H9 (cell line): Measurements from ENCODE around the gene ITGBL1. TPM values are rescaled to one million over a fixed set of nuclear protein-coding genes. Genes with fewer than 3 reads are reported as not detected.

ENCODE experiments used
- DNase-seq: peaks from one replicate; pipeline ENCODE4 v3.0.0-alpha.2; 2017
- H2AFZ ChIP-seq: one replicate; pipeline ENCODE4 v1.6.1; 2013; ENCODE audit warnings: mild to moderate bottlenecking, low read length, control low read depth, moderate library complexity
- H2AK5ac ChIP-seq: 2 replicates; pipeline ENCODE4 v1.6.1; 2013; ENCODE audit warnings: low read length, control low read depth, mixed read lengths; ENCODE audit not compliant: insufficient read length
- H2BK120ac ChIP-seq: one replicate; pipeline ENCODE4 v1.6.1; 2013; ENCODE audit warnings: low read depth, mild to moderate bottlenecking, low read length, control low read depth, inconsistent platforms; ENCODE audit not compliant: poor library complexity, severe bottlenecking
- H2BK12ac ChIP-seq: 2 replicates; pipeline ENCODE4 v1.6.1; 2013; ENCODE audit warnings: low read length, control low read depth, mixed read lengths, low read depth; ENCODE audit not compliant: insufficient read length
- H2BK15ac ChIP-seq: 2 replicates; pipeline ENCODE4 v1.6.1; 2013; ENCODE audit warnings: low read depth, low read length, control low read depth
- H2BK20ac ChIP-seq: one replicate; pipeline ENCODE4 v1.6.1; 2013; ENCODE audit warnings: low read depth, mild to moderate bottlenecking, low read length, control low read depth, inconsistent platforms; ENCODE audit not compliant: poor library complexity, severe bottlenecking
- H2BK5ac ChIP-seq: 2 replicates; pipeline ENCODE4 v1.6.1; 2013; ENCODE audit warnings: low read length, control low read depth, mixed read lengths; ENCODE audit not compliant: insufficient read length
- H3K14ac ChIP-seq: 2 replicates; pipeline ENCODE4 v1.6.1; 2013; ENCODE audit warnings: low read length, control low read depth; ENCODE audit not compliant: insufficient read depth
- H3K18ac ChIP-seq: 2 replicates; pipeline ENCODE4 v1.6.1; 2013; ENCODE audit warnings: low read depth, mild to moderate bottlenecking, mixed read lengths, low read length, control low read depth; ENCODE audit not compliant: insufficient read length
- H3K23ac ChIP-seq: 2 replicates; pipeline ENCODE4 v1.6.1; 2013; ENCODE audit warnings: low read length, control low read depth, mixed read lengths, low read depth; ENCODE audit not compliant: insufficient read length
- H3K23me2 ChIP-seq: 2 replicates; pipeline ENCODE4 v1.6.1; 2013; ENCODE audit warnings: low read depth, mild to moderate bottlenecking, mixed read lengths, low read length, control low read depth; ENCODE audit not compliant: insufficient read length, poor library complexity, severe bottlenecking
- H3K27ac ChIP-seq: 2 replicates; pipeline ENCODE4 v1.5.1; 2013; ENCODE audit warnings: low read length, control low read depth, mixed read lengths, low read depth; ENCODE audit not compliant: insufficient read length
- H3K27me3 ChIP-seq: 2 replicates; pipeline ENCODE4 v1.6.1; 2013; ENCODE audit warnings: low read length, control low read depth, inconsistent platforms; ENCODE audit not compliant: insufficient read depth
- H3K4ac ChIP-seq: 2 replicates; pipeline ENCODE4 v1.6.1; 2013; ENCODE audit warnings: low read depth, mild to moderate bottlenecking, control low read depth, inconsistent platforms, low read length, moderate library complexity
- H3K4me1 ChIP-seq: 2 replicates; pipeline ENCODE4 v1.6.1; 2013; ENCODE audit warnings: low read length, control low read depth, inconsistent platforms; ENCODE audit not compliant: insufficient read depth
- H3K4me2 ChIP-seq: 2 replicates; pipeline ENCODE4 v1.6.1; 2013; ENCODE audit warnings: low read length, control low read depth, mixed read lengths; ENCODE audit not compliant: insufficient read length, insufficient read depth
- H3K56ac ChIP-seq: 2 replicates; pipeline ENCODE4 v1.6.1; 2013; ENCODE audit warnings: low read depth, mild to moderate bottlenecking, mixed read lengths, low read length, control low read depth; ENCODE audit not compliant: insufficient read length
- H3K79me1 ChIP-seq: 2 replicates; pipeline ENCODE4 v1.6.1; 2013; ENCODE audit warnings: low read depth, mild to moderate bottlenecking, moderate library complexity, low read length, control low read depth, inconsistent platforms; ENCODE audit not compliant: insufficient read depth, poor library complexity, severe bottlenecking
- H3K79me2 ChIP-seq: 2 replicates; pipeline ENCODE4 v1.6.1; 2013; ENCODE audit warnings: low read length, control low read depth, inconsistent platforms; ENCODE audit not compliant: insufficient read depth
- H3K9ac ChIP-seq: 2 replicates; pipeline ENCODE4 v1.6.1; 2013; ENCODE audit warnings: low read length, control low read depth, mixed read lengths; ENCODE audit not compliant: insufficient read length; ENCODE audit errors: extremely low read depth
- H3K9me3 ChIP-seq: one replicate; pipeline ENCODE4 v1.6.1; 2013; ENCODE audit warnings: low read depth, low read length, inconsistent platforms; ENCODE audit not compliant: control insufficient read depth
- H3T11ph ChIP-seq: one replicate; pipeline ENCODE4 v1.6.1; 2013; ENCODE audit warnings: mild to moderate bottlenecking, low read length, control low read depth, inconsistent platforms
- H4K20me1 ChIP-seq: one replicate; pipeline ENCODE4 v1.6.1; 2013; ENCODE audit not compliant: control insufficient read depth, insufficient read length, insufficient read depth
- H4K5ac ChIP-seq: 2 replicates; pipeline ENCODE4 v1.6.1; 2013; ENCODE audit warnings: low read depth, mild to moderate bottlenecking, mixed read lengths, low read length, control low read depth; ENCODE audit not compliant: insufficient read length
- H4K8ac ChIP-seq: replicated peaks from 2 replicates; pipeline ENCODE4 v1.6.1; 2013; ENCODE audit warnings: low read length, control low read depth, mixed read lengths, low read depth; ENCODE audit not compliant: insufficient read length
- H4K91ac ChIP-seq: 2 replicates; pipeline ENCODE4 v1.6.1; 2013; ENCODE audit warnings: low read depth, mild to moderate bottlenecking, moderate library complexity, mixed read lengths, low read length, control low read depth; ENCODE audit not compliant: insufficient read length
- H3K27ac Mint-ChIP-seq, 3 experiments: 2 replicates in 2 of 3; 3 replicates in 1 of 3; pipeline ENCODE4 v1.8.0; 2020 to 2021; ENCODE audit warnings: mixed read lengths in 3 of 3, mild to moderate bottlenecking in 1 of 3, moderate library complexity in 1 of 3
- H3K27me3 Mint-ChIP-seq: 2 replicates; pipeline ENCODE4 v1.8.0; 2021; ENCODE audit warnings: low read depth, mild to moderate bottlenecking, moderate library complexity, mixed read lengths
- H3K36me3 Mint-ChIP-seq, 3 experiments: 2 replicates in 2 of 3; 3 replicates in 1 of 3; pipeline ENCODE4 v1.8.0; 2020 to 2021; ENCODE audit warnings: low read depth in 3 of 3, mixed read lengths in 3 of 3; ENCODE audit not compliant: insufficient read depth in 1 of 3
- H3K4me1 Mint-ChIP-seq, 2 experiments: 2 replicates each; pipeline ENCODE4 v1.8.0; 2020; ENCODE audit warnings: mixed read lengths in 2 of 2
- H3K4me3 Mint-ChIP-seq, 2 experiments: 2 replicates in 1 of 2; 3 replicates in 1 of 2; pipeline ENCODE4 v1.8.0; 2020 to 2021; ENCODE audit warnings: mild to moderate bottlenecking in 2 of 2, mixed read lengths in 2 of 2, moderate library complexity in 1 of 2
- H3K9me3 Mint-ChIP-seq, 2 experiments: 2 replicates in 1 of 2; 3 replicates in 1 of 2; pipeline ENCODE4 v1.8.0; 2020; ENCODE audit warnings: mild to moderate bottlenecking in 2 of 2, mixed read lengths in 2 of 2, moderate library complexity in 1 of 2
- total RNA-seq: library from RNA; stranded (reverse); gene quantifications from 2 replicates; pipeline ENCODE4 v1.2.1, GENCODE V29; 2021
- TF ChIP-seq, protein P1 (sequence below): fragments of 200-600 bp; sonication (generic); conservative IDR thresholded peaks from 3 replicates; pipeline ENCODE4 v1.8.0; 2021; ENCODE audit warnings: antibody characterized with exemption, mild to moderate bottlenecking

The ITGBL1 gene
- total RNA-seq, 1 experiment from 2014 or later, result not detected

DNA sequence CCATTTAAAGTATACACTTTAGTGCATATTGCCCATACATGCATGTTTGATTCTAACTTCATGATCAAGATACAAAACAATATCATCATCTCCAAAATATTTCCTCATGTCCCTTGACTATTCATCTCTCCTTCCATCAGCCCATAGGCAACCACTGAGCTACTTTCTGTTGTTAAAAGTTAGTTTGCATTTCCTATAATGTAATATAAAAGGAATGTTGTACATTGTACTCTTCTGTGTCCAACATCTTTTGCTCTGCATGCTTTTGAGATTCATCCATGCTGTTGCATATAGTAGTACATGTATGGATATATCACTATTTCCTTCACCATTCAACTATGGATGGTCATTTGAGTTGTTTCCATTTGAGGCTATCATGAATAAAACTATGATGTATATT is 74.7 kb downstream of the ITGBL1 start:
- H2BK15ac ChIP-seq, result no peak overlapping the region
- no peaks in the 10 kb centered on the region for H4K20me1 ChIP-seq
- H2BK120ac ChIP-seq, result no peak overlapping the region
- H3K36me3 Mint-ChIP-seq, result no peaks in the 10 kb centered on the region; a peak in 1 of 7 replicates
- H2AFZ ChIP-seq, result no peak overlapping the region
- H3K23ac ChIP-seq, result no peak overlapping the region
- H3K27ac Mint-ChIP-seq, result no peak overlapping the region
- no peaks in the 10 kb centered on the region for H3K9me3 ChIP-seq
- H3K27me3 Mint-ChIP-seq, result no peaks in the 10 kb centered on the region
- no peaks in the 10 kb centered on the region for H3K79me2 ChIP-seq
- no peak overlapping the region for H4K91ac ChIP-seq
- no peak overlapping the region for H3K18ac ChIP-seq
- H3K27ac ChIP-seq, result no peak overlapping the region
- H2BK12ac ChIP-seq, result no peak overlapping the region
- H2AK5ac ChIP-seq, result no peak overlapping the region
- no peak overlapping the region for H4K8ac ChIP-seq
- DNase-seq, result no peak
- no peaks in the 10 kb centered on the region for H3K23me2 ChIP-seq
- no peak overlapping the region for H3T11ph ChIP-seq
- H3K27me3 ChIP-seq, result no peaks in the 10 kb centered on the region; the same call in 1 of the 2 replicates
- TF ChIP-seq, protein P1, sequence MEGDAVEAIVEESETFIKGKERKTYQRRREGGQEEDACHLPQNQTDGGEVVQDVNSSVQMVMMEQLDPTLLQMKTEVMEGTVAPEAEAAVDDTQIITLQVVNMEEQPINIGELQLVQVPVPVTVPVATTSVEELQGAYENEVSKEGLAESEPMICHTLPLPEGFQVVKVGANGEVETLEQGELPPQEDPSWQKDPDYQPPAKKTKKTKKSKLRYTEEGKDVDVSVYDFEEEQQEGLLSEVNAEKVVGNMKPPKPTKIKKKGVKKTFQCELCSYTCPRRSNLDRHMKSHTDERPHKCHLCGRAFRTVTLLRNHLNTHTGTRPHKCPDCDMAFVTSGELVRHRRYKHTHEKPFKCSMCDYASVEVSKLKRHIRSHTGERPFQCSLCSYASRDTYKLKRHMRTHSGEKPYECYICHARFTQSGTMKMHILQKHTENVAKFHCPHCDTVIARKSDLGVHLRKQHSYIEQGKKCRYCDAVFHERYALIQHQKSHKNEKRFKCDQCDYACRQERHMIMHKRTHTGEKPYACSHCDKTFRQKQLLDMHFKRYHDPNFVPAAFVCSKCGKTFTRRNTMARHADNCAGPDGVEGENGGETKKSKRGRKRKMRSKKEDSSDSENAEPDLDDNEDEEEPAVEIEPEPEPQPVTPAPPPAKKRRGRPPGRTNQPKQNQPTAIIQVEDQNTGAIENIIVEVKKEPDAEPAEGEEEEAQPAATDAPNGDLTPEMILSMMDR, result no peak
- H3K4ac ChIP-seq, result no peak overlapping the region
- H3K14ac ChIP-seq, result no peak overlapping the region
- H3K56ac ChIP-seq, result no peak overlapping the region
- no peak overlapping the region for H2BK5ac ChIP-seq
- no peak overlapping the region for H3K4me2 ChIP-seq
- no peak overlapping the region for H2BK20ac ChIP-seq
- H3K79me1 ChIP-seq, result no peaks in the 10 kb centered on the region
- H3K4me1 ChIP-seq, result no peaks in the 10 kb centered on the region
- H3K9ac ChIP-seq, result no peak overlapping the region
- H4K5ac ChIP-seq, result no peak overlapping the region
- no peak overlapping the region for H3K4me3 Mint-ChIP-seq
- H3K4me1 Mint-ChIP-seq, result no peaks in the 10 kb centered on the region
- H3K9me3 Mint-ChIP-seq, result no peaks in the 10 kb centered on the region; a peak in 1 of 5 replicates
